Osteoblast (primary cell): Measurements from ENCODE around the gene CDYL2. TPM values are rescaled to one million over a fixed set of nuclear protein-coding genes. Genes with fewer than 3 reads are reported as not detected.

Experiments used
- DNase-seq: peaks from one replicate; pipeline ENCODE4 v3.0.0; 2011; ENCODE audit warnings: low spot score, mixed read lengths; ENCODE audit not compliant: insufficient read length; ENCODE audit errors: missing footprints
- H2AFZ ChIP-seq: 2 replicates; pipeline ENCODE4 v1.6.0; 2011; ENCODE audit warnings: mild to moderate bottlenecking, low read length
- H3K27ac ChIP-seq: 2 replicates; pipeline ENCODE4 v1.5.1; 2011; ENCODE audit warnings: mild to moderate bottlenecking, low read depth, low read length, moderate library complexity
- H3K27me3 ChIP-seq: 2 replicates; pipeline ENCODE4 v1.6.0; 2012; ENCODE audit warnings: mild to moderate bottlenecking, control low read depth, inconsistent platforms, low read length, moderate library complexity; ENCODE audit not compliant: insufficient read depth
- H3K36me3 ChIP-seq: 2 replicates; pipeline ENCODE4 v1.5.1; 2011; ENCODE audit warnings: mild to moderate bottlenecking, low read length, control low read depth, moderate library complexity; ENCODE audit not compliant: insufficient read depth
- H3K4me1 ChIP-seq: 2 replicates; pipeline ENCODE4 v1.5.1; 2011; ENCODE audit warnings: mild to moderate bottlenecking, low read length, control low read depth, moderate library complexity; ENCODE audit not compliant: insufficient read depth
- H3K4me2 ChIP-seq: 2 replicates; pipeline ENCODE4 v1.6.0; 2011; ENCODE audit warnings: mild to moderate bottlenecking, low read length; ENCODE audit not compliant: insufficient read depth
- H3K4me3 ChIP-seq: fragments of 200-600 bp; sonication (generic); 3 replicates; pipeline ENCODE4 v1.5.1; 2012; ENCODE audit warnings: mild to moderate bottlenecking, low read length, inconsistent platforms; ENCODE audit not compliant: insufficient read depth
- H3K79me2 ChIP-seq: 2 replicates; pipeline ENCODE4 v1.6.0; 2012; ENCODE audit warnings: mild to moderate bottlenecking, low read length, control low read depth, inconsistent platforms; ENCODE audit not compliant: insufficient read depth
- H3K9me3 ChIP-seq: 2 replicates; pipeline ENCODE4 v1.5.1; 2011; ENCODE audit warnings: low read depth, low read length, control low read depth
- H4K20me1 ChIP-seq: 2 replicates; pipeline ENCODE4 v1.6.0; 2012; ENCODE audit warnings: mild to moderate bottlenecking, low read length, control low read depth; ENCODE audit not compliant: insufficient read depth
- total RNA-seq: library from RNA; depleted of rRNA; stranded (reverse); fragments of >200 nt; gene quantifications from 2 replicates; pipeline ENCODE4 v1.2.3, GENCODE V29; 2012
- TF ChIP-seq, protein P1 (sequence below): IDR thresholded peaks from 2 replicates; pipeline ENCODE4 v1.5.1; 2011; ENCODE audit warnings: mild to moderate bottlenecking, low read depth, low read length, moderate library complexity; ENCODE audit errors: extremely low read depth

Gene CDYL2
- total RNA-seq, 1 donor: 8.3 TPM

DNA sequence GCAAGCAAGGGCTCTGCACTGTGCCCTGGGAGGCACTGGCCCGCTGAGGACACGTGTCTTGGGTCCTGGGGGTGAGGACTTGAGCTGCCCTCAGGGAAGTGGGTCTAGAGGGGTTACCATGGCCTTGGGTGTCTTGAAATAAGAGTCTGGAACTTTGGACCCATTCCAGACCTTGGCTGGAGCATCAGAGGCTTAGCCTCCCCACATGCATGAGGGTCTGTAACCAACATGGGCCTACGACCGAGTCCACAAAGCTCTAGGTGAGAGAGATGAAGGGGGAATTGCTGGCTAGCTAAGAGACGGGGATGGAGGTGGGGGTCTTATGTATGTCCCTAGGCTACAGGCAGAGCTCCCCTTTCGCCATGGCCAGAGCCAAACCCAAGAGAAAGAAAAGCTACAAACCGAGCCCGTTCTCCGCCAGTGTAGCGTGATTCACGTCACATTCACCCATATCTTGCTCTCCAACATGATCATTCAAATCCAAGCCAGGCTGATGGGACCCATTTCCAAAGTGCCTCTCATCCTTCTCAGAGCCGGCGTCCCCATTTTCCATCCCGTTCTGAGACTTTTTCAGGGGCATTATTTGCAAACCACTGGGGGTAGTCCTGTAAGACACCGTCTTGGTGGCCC, 120.1 kb downstream of the CDYL2 start:
- DNase-seq: no peak
- no peak overlapping the region for H2AFZ ChIP-seq
- H3K27ac ChIP-seq: no peak overlapping the region
- H3K9me3 ChIP-seq: no peaks in the 10 kb centered on the region
- peaks cover 8% of the 10 kb centered on the region for H3K4me1 ChIP-seq
- H3K4me3 ChIP-seq: no peak overlapping the region
- H4K20me1 ChIP-seq: no peaks in the 10 kb centered on the region
- no peak overlapping the region for H3K4me2 ChIP-seq
- H3K36me3 ChIP-seq: no peaks in the 10 kb centered on the region
- H3K79me2 ChIP-seq: peaks cover 9% of the 10 kb centered on the region
- TF ChIP-seq, protein P1, sequence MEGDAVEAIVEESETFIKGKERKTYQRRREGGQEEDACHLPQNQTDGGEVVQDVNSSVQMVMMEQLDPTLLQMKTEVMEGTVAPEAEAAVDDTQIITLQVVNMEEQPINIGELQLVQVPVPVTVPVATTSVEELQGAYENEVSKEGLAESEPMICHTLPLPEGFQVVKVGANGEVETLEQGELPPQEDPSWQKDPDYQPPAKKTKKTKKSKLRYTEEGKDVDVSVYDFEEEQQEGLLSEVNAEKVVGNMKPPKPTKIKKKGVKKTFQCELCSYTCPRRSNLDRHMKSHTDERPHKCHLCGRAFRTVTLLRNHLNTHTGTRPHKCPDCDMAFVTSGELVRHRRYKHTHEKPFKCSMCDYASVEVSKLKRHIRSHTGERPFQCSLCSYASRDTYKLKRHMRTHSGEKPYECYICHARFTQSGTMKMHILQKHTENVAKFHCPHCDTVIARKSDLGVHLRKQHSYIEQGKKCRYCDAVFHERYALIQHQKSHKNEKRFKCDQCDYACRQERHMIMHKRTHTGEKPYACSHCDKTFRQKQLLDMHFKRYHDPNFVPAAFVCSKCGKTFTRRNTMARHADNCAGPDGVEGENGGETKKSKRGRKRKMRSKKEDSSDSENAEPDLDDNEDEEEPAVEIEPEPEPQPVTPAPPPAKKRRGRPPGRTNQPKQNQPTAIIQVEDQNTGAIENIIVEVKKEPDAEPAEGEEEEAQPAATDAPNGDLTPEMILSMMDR: no peak
- no peaks in the 10 kb centered on the region for H3K27me3 ChIP-seq

DNA sequence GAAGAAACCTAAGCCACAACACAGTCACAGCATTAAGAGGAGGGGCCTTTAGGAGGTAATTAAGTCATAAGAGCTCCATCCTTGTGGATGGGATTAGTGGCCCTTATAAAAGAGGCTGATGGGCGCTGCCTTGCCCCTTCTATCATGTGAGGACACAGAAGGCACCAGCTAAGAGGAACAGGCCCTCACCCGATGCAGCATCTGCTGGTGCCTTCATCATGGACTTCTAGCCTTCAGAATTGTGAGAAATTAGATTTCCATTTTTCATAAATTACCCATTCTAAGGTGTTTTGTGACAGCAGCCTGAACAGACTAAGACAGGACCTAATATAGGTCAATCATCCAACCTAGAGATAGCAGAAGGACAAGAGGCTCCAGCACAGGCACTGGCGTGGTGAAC, 120.8 kb downstream of the CDYL2 start:
- peaks cover 9% of the 10 kb centered on the region for H3K79me2 ChIP-seq
- H3K4me3 ChIP-seq: no peak overlapping the region
- no peaks in the 10 kb centered on the region for H4K20me1 ChIP-seq
- H3K36me3 ChIP-seq: no peaks in the 10 kb centered on the region
- no peak overlapping the region for H3K4me2 ChIP-seq
- TF ChIP-seq, protein P1: no peak
- peaks cover 8% of the 10 kb centered on the region for H3K4me1 ChIP-seq
- H3K27me3 ChIP-seq: no peaks in the 10 kb centered on the region
- H3K9me3 ChIP-seq: no peaks in the 10 kb centered on the region
- H3K27ac ChIP-seq: no peak overlapping the region
- no peak overlapping the region for H2AFZ ChIP-seq
- no peak for DNase-seq

- Histone ChIP-seq H3K4me3 (peak overlapping the region; percentile 56), H3K27me3 (no peaks in the 10 kb centered on the region), H3K4me1 (peaks cover 8% of the 10 kb centered on the region), H3K27ac (peak overlapping the region; percentile 70), H3K4me2 (peak overlapping the region; percentile 71), H4K20me1 (no peaks in the 10 kb centered on the region), H2AFZ (peak overlapping the region; percentile 54), H3K79me2 (peaks cover 9% of the 10 kb centered on the region), H3K9me3 (no peaks in the 10 kb centered on the region), H3K36me3 (no peaks in the 10 kb centered on the region)
- DNase-seq: peak; percentile 93
- TF ChIP-seq, protein P1: no peak
Observed at GRCh38 chr16:80682421-80683070, 121.9 kb downstream of the CDYL2 start.

- no peaks in the 10 kb centered on the region for H3K27me3 ChIP-seq
- no peak overlapping the region for H3K4me3 ChIP-seq
- no peaks in the 10 kb centered on the region for H3K9me3 ChIP-seq
- TF ChIP-seq, protein P1: no peak
- H3K4me1 ChIP-seq: peaks cover 8% of the 10 kb centered on the region
- H3K4me2 ChIP-seq: no peak overlapping the region
- H3K79me2 ChIP-seq: peaks cover 6% of the 10 kb centered on the region
- no peak overlapping the region for H2AFZ ChIP-seq
- H3K36me3 ChIP-seq: no peaks in the 10 kb centered on the region
- no peak for DNase-seq
- no peaks in the 10 kb centered on the region for H4K20me1 ChIP-seq
- no peak overlapping the region for H3K27ac ChIP-seq
Observed at GRCh38 chr16:80681436-80681835, 123.0 kb downstream of the CDYL2 start.
